Hematopoietic multipotent progenitor cell treated with erythropoietin and hydrocortisone succinate and interleukin-3 and kit ligand, for 6 days (in vitro differentiated cells): ENCODE measurements around the gene WDR36.

ENCODE experiments used
- DNase-seq: peaks from one replicate; pipeline ENCODE4 v3.0.0-alpha.2; 2015

WDR36 gene

DNA sequence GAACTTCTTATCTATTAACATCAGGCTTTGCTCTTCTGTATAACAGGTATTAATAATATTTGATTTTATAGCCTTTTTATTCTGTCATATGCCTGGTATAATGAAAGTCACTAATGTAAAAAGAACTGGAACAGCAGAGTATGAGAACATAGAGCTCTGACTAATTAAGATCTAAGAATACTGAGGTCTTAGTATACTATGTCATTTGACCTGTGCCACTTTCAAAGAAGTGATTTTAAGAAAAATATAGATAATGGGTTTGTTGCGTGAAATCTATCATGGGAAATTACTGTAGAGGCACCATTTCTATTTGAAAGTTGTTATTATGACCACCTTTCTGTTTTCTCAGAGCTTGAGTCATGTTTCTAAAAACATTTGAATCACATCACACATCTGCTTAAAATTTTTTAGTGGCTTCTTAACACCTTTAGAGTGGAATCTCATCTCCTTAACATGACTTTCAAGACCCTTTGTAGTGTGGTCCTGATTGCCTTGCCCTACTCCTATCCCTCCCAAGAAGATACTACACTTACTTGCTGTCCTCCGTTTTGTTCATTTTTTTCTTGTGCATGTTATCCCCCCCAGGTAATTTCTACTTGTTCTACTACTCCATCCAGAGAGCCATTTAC, 14.3 kb downstream of the WDR36 start:
- no peak for DNase-seq

DNA sequence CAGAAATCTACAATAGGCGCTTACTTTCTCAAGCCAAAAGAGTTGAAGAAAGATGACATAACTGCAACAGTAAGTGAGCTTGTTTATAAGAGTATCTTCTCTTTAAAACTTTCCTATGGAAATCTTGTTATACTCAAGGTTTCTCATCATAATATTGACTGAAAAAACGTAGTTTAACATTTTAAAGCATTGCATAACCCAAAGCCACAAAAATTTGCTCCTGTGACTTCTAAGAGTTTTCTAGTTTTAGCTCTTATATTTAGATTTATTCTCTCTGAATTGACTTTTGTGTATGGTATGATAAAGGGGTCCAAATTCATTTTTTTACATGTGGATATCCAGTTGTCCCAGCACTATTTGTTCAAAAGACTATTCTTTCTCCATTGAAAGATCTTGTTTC, 15.2 kb downstream of the WDR36 start:
- no peak for DNase-seq

DNA sequence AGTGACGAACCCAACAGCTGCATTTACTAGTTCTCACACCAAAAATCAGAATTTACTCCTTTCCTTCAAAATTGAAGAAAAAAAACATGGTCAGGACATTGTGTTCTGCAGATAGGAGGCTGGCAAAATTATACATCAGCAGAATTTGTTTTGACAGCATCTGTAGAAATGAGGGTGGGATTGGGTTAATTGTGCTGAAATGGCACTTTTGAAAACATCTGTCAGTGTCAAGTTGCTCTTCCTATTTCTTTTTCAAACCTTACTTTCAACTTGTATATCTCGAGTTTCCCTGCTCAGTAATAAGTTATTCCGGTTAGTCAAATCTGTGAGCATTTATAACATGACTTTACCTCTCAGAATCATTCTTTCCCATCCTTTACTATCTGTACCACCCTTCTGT, 19.8 kb downstream of the WDR36 start:
- DNase-seq: no peak

DNA sequence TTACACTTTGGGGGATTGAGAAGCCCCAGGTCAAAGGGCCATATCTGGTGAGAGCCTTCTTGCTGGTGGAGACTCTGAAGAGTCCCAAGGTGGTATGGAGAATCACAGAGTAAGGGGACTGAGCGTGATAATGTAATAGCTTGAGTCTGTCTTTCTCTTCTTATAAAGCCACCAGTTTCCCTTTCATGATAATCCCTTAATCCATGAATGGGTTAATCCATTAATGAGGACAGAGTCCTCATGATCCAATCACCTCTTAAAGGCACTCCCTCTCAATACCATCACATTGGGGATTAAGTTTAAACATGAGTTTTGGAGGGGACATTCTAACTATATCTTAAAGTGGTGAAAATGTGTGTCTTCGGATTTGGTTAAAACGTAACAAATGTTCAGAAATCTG, 21.5 kb downstream of the WDR36 start:
- DNase-seq: no peak

DNA sequence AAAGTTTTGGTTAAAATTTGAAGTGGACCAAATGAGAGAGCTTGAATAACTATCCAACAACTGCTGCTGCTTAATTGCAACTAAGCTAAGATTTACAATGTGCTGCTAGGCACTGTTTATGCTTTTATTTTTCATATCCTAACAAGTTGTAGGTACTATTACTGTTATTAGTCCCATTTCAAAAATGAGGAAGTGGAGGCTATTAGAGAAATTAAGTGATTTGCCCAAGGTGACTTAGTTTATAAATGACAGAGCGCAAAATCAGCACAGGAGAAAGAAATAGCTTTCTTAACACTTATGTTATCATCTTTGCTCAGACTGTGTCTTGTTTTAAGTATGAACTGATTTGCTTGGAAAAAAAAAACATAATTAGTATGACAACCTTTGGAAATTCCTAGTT, 23.1 kb downstream of the WDR36 start:
- DNase-seq: no peak

DNA sequence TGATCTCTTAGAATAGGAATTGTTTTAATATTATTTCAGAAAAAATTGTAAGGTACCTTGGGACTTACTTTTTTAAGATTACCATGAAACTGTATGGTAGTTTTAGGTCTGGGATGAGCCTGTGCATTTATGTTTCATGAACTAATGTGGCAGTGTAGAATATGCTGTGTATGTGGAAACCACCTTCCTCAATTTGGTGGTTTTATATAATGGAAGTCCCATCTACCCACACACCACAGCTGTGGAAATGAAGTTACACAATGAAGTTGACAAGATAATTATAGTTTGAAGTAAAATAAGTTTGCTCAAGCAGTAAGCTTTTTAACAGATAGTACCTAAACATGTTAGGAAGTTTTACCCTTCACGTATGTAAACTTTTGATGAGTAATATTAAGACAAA, 24.4 kb downstream of the WDR36 start:
- DNase-seq: peak; percentile 58

DNA sequence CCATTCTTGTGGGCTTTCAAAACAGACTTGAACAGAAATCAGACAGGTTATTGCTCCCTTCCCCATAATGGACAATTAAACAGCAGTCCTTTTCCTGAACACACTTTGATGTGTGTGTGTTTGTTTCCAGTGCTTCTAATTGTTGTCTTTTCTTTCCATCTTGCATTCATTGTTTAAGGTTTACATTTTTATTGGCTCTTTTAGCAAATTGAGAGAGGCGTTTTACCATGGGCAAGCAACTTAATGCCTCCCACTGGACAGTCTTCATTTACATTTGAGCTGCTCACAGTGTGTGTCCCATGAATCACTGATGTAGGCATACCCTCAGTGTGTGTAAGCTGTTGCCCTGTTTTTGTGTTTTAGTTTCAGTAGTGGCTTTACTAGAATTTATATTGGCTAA, 25.0 kb downstream of the WDR36 start:
- DNase-seq: no peak

DNA sequence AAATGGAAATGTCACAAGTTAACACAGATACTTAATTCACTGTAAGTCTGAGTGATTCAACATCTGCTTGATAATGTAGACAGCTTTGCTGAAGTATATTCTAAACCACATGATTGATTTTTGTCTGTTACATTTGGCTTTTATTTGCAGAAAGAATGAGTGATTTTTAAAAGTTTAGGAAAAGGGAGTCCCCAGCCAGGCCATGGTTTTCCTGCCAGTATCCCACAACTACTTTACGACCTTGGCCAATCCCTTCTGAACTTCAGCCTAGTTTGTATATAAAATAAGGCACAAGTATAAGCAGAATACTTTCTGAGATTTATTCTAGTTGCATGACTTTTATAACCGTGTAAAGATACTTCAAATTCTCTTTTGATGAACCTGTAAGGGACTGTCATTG, 27.1 kb downstream of the WDR36 start:
- DNase-seq: no peak

DNA sequence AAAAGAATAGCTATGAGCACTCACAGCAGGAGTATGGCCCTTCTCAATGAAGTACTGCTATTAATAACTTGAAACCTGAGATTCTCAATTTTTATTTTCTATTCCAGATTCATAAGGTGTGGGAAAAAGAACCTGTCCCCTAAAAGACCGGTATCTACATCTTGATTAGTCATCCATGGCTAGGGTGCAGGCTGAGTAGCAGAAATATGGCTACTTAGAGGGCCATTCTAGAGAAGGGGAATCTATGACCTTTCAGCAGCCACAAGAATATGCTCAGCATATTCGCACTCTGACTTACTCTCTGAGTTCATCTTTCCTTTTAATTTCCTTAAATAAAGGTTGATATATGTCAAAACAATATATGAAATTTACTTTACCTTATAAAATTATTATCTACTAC, 27.7 kb downstream of the WDR36 start:
- no peak for DNase-seq

DNA sequence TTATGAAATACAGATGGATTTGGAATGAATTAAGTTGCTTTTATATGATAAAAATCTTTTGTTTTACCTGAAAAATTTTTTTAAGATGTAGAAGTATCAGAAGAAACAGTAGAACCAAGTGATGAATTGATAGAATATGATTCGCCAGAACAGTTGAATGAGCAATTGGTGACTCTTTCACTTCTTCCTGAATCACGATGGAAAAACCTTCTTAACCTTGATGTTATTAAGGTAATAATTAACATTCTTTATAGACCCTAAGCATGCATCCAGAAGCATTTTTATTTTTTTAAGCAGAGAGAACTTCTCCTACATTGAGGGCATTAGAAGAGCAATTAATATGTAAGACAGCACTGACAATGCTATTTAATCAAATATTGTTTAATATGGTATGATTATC, 28.8 kb downstream of the WDR36 start:
- DNase-seq: no peak

DNA sequence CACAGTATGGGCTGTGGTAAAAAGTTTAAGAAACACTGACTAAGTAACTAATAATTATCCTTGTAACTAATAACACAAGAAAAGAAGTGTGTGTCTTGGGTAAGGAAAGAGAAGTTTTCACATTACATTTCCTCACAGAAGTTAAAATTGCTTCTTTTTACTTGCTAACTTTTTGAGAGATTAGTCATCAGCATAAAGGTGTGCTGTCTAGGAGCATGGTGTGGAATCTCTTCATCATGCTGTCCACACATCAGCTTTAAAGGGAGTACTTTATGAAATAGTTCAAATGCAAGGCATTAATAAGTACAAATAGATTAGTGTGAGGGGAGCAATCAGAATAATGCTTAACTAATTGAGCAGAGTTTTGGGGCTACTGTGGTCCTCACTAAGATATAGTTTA, 29.8 kb downstream of the WDR36 start:
- no peak for DNase-seq

DNA sequence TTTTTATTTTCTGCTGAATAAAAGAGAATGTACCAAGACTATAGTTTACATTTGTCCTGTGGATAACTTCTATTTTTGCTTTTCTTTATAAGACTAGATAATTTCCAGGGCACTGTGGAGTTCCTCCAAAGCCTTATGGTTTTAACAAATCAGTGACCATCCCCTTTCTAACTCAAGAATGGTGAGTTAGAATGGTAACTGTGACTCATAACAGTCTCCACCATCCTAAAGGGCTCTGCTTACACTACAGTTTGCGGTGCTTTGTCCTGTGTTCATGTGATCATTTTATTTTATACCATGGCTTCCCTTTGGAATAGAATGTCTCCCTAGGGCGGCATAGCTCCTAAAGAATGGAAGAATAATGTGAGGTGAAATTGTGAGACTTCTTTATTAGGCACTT, 30.2 kb downstream of the WDR36 start:
- no peak for DNase-seq

DNA sequence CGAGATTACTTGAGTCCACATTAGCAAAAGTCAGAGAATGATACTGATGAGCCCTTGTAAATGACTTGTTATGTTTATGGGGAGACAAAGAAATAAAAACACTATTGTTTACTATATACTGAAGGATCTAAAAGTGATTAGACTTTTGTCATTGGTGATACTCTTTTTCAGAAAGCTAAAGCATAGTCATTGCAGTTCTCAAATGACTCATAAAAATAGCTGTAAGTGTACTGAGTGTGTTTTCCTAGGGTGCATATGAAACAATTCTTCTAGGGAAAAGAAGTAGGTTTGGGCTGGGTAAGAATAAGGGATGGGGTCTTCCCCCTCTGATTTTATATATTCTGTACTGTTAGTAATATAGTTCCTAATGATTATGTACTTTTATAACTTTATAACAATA, 32.6 kb downstream of the WDR36 start:
- no peak for DNase-seq

DNA sequence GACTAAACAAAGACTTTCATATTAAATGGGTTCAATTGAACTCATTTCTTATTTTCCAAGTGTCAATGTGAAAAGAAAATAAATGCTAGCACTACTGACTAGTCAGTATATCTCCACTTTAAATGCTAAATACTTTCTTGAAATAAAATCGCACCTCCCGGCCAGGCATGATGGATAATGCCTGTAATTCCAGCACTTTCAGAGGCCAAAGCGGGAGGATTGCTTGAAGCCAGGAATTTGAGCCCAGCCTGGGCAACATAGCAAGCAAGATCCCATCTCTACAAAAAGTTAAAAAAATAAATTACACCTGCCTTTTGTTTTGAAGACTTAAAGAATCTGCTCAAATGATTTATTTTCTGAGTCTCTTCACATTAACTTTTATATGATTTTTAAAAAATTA, 34.7 kb downstream of the WDR36 start:
- DNase-seq: no peak

DNA sequence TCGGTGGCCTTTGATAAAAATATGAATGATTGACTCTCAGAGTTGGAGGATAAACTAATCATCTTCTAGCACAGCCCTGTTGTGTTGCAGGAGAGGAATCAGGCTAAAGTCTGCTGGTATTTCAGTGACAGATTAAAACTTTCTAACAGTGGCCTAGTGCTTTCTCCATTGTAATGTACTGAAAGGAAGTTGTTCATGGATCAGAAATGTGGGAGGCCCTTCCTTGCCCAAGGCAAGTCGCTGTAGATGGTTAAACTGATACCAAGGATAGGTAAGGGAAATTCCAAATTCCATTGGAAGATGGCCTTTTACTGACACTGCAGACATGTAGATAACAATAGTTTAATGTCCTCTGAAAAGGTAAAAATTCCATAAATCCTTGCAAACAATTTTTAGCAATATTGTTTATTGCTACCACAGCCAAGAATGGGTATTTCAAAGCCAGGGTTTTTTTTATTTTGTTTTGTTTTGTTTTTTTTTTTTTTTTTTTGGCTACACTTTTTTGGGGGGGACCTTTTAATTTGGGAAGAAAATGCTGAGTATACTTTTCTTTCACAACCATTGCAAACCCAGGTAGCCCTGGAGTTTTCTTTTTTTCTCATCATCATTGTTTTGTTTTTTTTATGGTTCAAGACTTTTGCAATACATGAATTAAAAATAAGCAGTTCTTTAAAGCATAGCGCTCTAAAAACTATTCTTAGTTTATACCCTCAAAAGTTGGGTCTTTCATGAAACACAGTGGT, 35.5 kb downstream of the WDR36 start:
- DNase-seq: no peak

DNA sequence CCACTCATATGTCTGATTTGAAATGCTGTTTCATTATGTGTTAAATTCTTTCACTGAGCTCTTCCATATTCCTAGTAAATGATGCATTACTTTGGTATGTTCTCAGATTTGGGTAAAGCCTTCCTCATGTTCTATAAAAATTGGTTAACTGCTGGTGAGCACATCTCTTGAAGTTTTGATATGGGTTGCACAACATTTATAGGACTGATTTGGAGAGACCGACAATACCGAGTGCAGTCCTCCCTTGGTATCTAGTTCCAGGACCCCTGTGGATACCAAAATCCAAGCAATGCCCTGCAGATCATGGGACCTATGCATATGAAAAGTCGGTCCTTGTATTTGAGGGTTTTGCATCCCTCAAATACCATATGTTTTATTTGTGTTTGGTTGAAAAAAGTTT, 37.8 kb downstream of the WDR36 start:
- no peak for DNase-seq

DNA sequence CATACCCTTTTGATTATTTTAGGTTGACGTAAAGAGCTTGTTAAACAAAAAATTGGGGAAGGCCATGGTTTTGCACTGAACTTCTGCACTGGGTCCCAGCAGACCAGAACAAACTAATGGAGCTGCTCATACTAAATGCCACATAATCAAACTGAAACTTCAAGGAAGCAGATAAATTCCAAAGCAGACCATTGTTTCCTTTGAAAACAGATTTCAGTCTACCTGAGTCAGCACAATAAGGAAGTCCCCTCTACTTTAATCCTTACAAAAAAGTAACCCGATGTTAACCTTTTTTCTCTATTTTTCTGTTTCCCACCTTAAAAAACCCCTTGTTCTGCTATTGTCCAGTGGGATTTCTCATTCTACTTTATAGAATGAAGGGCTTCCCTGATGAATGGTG, 39.2 kb downstream of the WDR36 start:
- DNase-seq: no peak

DNA sequence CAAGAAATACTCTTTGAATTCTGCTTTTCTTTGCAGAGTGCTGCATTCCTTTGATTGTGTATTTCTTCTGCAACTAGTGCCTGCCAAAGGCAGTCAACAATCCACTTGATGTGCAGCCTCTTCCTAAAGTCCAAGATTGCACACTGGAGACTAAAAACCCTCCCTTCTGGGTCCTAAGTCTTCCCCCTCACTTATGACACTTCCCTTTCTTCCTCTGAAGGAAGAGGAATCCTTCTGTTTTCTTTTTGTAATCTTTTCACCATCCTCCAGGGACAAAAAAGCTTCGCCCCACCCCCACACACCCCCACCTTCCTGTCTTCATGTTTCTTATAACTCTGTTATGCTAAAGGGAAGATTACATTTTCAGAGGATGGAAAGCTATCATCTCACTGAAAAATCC, 39.9 kb downstream of the WDR36 start:
- no peak for DNase-seq

DNA sequence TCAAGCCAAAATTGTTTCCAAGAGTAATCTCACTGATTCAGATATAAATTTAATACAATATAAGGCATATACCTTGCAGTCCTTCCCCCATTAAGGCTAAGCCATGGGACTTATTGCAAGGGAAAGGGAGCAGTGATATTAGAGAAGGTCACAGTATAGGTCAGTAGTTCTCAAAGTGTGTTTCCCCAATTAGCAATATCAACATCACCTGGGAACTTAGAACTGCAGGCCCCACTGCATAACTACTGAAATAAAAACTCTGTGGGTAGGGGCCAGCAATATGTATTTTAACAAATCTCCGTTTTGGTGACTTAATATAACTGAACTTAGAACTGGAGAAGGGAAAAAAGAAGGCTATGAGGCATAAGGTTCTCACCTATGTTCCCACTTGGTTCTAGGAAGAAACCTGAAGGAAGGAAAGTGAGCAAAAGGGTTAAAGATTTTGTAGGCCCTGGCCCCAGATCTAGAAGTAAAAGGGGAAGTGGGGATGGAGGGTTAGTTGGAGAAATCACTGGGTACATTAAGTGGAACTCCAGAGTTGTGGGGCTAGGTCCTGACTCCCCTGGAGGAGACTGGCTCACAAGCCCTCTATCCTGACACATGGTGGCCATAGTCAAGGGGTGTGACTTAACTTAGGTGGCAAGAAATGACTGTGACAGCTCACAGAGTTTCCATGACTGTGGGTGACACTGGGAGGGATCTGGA, 40.7 kb downstream of the WDR36 start:
- no peak for DNase-seq

DNA sequence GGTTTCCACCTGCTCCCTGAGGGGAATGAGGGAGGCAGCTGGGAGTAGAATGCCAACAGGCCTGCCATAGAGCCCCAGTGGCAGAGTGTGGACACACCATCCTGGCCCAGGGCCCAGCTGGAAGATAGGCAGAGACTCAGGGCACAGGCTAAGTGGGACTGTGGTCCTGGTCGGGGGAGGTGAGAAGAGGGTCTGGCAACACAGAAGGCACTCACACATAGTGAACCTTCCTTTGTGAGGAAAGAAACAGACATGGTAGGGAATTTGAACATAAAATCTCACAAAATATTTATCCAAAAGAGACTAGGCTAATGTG, 41.2 kb downstream of the WDR36 start:
- DNase-seq: no peak

DNA sequence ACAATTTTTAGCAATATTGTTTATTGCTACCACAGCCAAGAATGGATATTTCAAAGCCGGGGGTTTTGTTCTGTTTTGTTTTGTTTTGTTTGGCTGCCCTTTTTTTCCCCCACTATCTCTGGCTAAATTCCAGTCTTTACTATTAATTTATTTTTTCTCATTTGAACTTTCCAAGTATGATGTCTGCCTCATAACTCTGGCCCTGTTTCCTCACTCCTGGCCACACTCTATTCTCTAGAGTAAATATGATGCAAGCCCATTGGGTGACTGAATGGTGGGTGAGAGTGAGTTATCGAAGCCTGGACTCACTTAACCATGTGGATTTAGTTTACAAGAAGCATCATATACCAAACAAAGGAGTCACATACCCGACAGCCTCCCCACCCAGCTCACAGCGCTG, 41.9 kb downstream of the WDR36 start:
- no peak for DNase-seq

DNA sequence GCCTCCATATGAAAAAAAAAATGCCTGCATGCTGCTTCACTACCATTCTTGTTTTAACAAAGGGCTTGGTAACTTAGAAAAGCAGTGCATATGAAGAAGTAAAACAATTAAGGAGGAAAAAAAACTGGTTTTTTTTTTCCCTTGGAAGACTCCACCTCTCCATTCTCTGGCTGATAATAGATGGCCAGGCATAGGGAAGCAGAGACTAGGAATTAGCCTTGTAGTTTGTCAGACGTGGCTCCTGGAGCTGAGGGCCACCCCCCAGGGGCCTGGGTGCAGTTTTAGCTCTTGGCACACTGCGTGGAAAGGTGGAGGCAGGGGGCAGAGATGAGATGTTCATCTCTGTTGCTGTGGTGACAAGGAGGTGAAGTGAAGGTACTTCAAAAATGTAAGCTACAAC, 42.7 kb downstream of the WDR36 start:
- no peak for DNase-seq

DNA sequence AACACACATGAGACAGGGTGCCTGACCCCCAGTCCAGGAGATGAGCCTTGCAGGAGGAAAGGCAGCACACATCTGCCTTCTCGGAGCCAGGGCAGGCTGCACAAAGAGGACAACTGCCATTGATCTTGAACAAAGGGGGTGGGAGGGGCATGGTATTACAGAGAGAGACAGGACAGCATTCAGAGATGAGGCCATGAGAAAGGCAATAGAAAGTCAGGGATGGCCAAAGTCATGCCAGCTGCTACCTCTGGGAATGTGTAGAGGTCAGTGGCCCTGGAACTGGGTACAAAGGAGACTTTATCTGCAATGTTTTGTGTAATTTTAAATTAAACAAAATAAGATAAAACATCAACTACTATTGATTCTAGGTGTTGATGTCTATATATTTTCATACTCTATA, 43.2 kb downstream of the WDR36 start:
- no peak for DNase-seq

DNA sequence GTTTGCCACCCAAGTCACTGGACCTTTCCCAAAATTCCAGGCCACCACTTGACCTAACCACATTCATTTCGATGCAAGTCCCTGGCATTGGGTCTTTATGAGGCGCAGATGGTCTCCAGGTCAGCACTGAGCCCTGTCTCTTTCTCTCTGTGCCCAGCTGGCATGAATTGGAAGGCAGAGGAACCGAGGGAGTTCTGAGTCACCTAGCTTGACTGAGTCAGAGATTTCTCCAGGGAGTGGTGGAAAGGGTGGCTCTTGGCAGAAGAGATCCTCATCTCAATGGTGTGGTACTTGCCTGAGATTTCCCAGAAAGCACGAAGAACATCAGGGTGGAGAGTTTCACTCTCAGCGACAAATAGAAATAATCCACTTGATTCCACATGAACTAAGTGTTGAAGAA, 43.8 kb downstream of the WDR36 start:
- no peak for DNase-seq

DNA sequence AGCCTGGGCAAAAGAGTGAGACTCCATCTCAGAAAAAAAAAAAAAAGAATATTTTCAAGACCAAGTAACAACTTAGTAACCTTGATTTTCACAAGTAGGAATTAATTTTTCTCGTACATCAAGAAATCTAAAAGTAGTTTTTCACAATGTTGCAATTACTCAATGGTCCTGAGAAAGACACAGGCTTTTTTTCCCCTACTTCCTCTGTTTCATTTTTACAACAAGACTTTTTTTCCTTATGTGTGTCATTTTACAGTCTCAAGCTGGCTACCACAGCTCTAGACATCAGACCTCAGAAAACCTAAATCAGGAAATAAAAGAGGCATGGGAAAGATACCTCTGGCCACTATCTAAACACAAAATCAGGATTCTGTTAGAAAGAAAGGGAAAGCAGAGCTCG, 45.9 kb downstream of the WDR36 start:
- no peak for DNase-seq
